Measurements from ENCODE around the gene SPATA6. TPM values are rescaled to one million over a fixed set of nuclear protein-coding genes. Genes with fewer than 3 reads are reported as not detected.

The SPATA6 gene
- total and polyA plus RNA-seq, 4 donors, result 1.1 to 5.5 (median 2.4) TPM

DNA sequence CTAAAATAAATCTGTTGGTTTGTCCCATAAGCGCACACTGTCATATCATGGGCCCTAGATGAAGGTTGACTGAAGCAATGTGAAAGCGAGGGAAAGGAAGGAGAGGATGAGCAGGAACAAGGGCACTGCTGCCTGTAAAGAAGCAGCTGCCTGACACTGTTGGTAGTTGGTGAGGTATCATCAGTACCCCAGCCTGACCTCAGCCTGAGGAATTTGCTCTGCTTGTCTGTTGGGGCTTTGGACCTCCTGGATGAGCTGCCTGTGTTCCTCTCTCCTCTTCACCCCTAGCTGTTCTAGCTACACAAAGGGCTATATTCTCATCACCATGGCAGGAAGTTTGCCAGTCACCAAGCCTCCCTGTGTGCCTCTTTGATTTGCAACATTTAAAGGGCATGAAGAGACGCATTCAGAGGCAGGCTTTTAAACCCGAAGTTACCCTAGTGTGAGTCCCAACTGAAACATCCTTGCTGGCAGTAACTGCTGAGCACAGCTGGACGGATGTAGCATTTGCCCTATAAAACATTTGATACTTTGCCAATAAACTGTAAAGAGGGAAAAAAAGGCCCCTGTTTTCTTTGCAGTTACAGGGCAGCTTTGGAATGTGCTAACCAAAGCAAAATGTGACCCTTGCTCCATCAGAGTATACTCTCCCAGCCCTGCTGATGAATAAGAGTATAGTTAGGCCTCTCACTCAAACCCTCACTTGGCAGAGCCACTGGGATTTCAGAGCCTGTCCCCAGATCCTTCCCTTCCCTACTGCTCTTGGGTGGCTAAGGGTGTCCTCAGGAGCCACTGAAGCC, 22.2 kb upstream of the SPATA6 start:
- H3K9me3 ChIP-seq (ENCODE audit: control insufficient read depth in 4 of 4, low read length in 3 of 4), result no peaks in the 10 kb centered on the region
- H3K4me3 ChIP-seq (ENCODE audit: low read depth in 1 of 3, low read length in 3 of 3), result no peak overlapping the region
- H3K4me1 ChIP-seq (ENCODE audit: control insufficient read depth in 4 of 4, insufficient read depth in 4 of 4, low read length in 3 of 4), result peaks cover 0 to 5% (median 1%) of the 10 kb centered on the region in 4 donors
- no peak for DNase-seq (ENCODE audit: low spot score)
- no peak overlapping the region for H3K9ac ChIP-seq (ENCODE audit: low read depth in 1 of 2, low read length in 2 of 2)
- H3K27me3 ChIP-seq (ENCODE audit: control insufficient read depth in 4 of 4, insufficient read depth in 4 of 4, low read length in 3 of 4), result no peaks in the 10 kb centered on the region
- TF ChIP-seq, protein P1, sequence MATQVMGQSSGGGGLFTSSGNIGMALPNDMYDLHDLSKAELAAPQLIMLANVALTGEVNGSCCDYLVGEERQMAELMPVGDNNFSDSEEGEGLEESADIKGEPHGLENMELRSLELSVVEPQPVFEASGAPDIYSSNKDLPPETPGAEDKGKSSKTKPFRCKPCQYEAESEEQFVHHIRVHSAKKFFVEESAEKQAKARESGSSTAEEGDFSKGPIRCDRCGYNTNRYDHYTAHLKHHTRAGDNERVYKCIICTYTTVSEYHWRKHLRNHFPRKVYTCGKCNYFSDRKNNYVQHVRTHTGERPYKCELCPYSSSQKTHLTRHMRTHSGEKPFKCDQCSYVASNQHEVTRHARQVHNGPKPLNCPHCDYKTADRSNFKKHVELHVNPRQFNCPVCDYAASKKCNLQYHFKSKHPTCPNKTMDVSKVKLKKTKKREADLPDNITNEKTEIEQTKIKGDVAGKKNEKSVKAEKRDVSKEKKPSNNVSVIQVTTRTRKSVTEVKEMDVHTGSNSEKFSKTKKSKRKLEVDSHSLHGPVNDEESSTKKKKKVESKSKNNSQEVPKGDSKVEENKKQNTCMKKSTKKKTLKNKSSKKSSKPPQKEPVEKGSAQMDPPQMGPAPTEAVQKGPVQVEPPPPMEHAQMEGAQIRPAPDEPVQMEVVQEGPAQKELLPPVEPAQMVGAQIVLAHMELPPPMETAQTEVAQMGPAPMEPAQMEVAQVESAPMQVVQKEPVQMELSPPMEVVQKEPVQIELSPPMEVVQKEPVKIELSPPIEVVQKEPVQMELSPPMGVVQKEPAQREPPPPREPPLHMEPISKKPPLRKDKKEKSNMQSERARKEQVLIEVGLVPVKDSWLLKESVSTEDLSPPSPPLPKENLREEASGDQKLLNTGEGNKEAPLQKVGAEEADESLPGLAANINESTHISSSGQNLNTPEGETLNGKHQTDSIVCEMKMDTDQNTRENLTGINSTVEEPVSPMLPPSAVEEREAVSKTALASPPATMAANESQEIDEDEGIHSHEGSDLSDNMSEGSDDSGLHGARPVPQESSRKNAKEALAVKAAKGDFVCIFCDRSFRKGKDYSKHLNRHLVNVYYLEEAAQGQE (IDR thresholded peaks at IDR 0.05), result no peak
- TF ChIP-seq HNF4A (conservative IDR thresholded peaks at IDR 0.05) (no peak), RXRA (IDR thresholded peaks at IDR 0.05) (no peak), SP1 (IDR thresholded peaks at IDR 0.05) (no peak), EGR1 (IDR thresholded peaks at IDR 0.05; ENCODE audit: low read depth in 2 of 2) (no peak), NR2F2 (IDR thresholded peaks at IDR 0.05) (no peak), TAF1 (conservative IDR thresholded peaks at IDR 0.05) (no peak), HNF4G (IDR thresholded peaks at IDR 0.05) (no peak), FOXA2 (IDR thresholded peaks at IDR 0.05) (no peak), FOXA1 (IDR thresholded peaks at IDR 0.05) (no peak), JUND (IDR thresholded peaks at IDR 0.05) (no peak), YY1 (IDR thresholded peaks at IDR 0.05) (no peak)
- TF ChIP-seq, protein P2, sequence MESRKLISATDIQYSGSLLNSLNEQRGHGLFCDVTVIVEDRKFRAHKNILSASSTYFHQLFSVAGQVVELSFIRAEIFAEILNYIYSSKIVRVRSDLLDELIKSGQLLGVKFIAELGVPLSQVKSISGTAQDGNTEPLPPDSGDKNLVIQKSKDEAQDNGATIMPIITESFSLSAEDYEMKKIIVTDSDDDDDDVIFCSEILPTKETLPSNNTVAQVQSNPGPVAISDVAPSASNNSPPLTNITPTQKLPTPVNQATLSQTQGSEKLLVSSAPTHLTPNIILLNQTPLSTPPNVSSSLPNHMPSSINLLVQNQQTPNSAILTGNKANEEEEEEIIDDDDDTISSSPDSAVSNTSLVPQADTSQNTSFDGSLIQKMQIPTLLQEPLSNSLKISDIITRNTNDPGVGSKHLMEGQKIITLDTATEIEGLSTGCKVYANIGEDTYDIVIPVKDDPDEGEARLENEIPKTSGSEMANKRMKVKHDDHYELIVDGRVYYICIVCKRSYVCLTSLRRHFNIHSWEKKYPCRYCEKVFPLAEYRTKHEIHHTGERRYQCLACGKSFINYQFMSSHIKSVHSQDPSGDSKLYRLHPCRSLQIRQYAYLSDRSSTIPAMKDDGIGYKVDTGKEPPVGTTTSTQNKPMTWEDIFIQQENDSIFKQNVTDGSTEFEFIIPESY (IDR thresholded peaks at IDR 0.05), result no peak
- TF ChIP-seq, protein P3, sequence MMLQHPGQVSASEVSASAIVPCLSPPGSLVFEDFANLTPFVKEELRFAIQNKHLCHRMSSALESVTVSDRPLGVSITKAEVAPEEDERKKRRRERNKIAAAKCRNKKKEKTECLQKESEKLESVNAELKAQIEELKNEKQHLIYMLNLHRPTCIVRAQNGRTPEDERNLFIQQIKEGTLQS (IDR thresholded peaks at IDR 0.05), result no peak
- no peaks in the 10 kb centered on the region for H3K36me3 ChIP-seq (ENCODE audit: control insufficient read depth in 4 of 4, insufficient read depth in 3 of 4, low read depth in 1 of 4, low read length in 3 of 4)
- 67% methylated on average over 5 of the region's 5 CpGs for WGBS
- H3K27ac ChIP-seq (ENCODE audit: low read depth in 1 of 2, low read length in 2 of 2), result peak overlapping the region in 1 of 2 donors; percentile 37

DNA sequence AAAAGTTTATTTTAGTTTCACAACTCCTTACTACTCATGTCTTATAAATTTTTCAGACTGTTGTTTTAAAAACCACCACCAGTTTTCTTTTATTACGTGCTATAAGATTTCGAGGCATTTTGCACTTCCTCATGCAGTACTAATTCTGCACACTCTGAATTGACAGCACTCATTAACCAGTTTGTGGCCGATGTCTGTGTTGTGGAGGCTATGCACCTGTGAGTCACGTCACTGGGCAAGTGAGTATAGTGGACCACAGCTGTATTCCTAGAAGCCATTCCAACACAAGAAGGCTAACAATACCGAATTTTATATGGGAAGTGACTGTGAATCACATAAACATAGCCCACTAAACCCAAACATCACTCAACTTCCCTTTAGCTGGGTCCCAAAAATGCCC, 21.0 kb upstream of the SPATA6 start:
- 70% methylated on average over 5 of the region's 5 CpGs for WGBS
- TF ChIP-seq, protein P1 (IDR thresholded peaks at IDR 0.05), result no peak
- TF ChIP-seq, protein P2 (IDR thresholded peaks at IDR 0.05), result no peak
- TF ChIP-seq, protein P4, sequence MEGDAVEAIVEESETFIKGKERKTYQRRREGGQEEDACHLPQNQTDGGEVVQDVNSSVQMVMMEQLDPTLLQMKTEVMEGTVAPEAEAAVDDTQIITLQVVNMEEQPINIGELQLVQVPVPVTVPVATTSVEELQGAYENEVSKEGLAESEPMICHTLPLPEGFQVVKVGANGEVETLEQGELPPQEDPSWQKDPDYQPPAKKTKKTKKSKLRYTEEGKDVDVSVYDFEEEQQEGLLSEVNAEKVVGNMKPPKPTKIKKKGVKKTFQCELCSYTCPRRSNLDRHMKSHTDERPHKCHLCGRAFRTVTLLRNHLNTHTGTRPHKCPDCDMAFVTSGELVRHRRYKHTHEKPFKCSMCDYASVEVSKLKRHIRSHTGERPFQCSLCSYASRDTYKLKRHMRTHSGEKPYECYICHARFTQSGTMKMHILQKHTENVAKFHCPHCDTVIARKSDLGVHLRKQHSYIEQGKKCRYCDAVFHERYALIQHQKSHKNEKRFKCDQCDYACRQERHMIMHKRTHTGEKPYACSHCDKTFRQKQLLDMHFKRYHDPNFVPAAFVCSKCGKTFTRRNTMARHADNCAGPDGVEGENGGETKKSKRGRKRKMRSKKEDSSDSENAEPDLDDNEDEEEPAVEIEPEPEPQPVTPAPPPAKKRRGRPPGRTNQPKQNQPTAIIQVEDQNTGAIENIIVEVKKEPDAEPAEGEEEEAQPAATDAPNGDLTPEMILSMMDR (IDR thresholded peaks at IDR 0.05; ENCODE audit: low read depth, low read length, missing input control), result no peak
- TF ChIP-seq, protein P5, sequence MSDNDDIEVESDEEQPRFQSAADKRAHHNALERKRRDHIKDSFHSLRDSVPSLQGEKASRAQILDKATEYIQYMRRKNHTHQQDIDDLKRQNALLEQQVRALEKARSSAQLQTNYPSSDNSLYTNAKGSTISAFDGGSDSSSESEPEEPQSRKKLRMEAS (IDR thresholded peaks at IDR 0.05), result no peak
- TF ChIP-seq YY1 (IDR thresholded peaks at IDR 0.05), result no peak
- TF ChIP-seq NR2F2 (IDR thresholded peaks at IDR 0.05), result no peak
- no peak for TF ChIP-seq HNF4G (IDR thresholded peaks at IDR 0.05)
- no peak for TF ChIP-seq TAF1 (conservative IDR thresholded peaks at IDR 0.05)
- TF ChIP-seq, protein P3 (IDR thresholded peaks at IDR 0.05), result no peak
- no peak for TF ChIP-seq RXRA (IDR thresholded peaks at IDR 0.05)
- no peak for TF ChIP-seq HNF4A (conservative IDR thresholded peaks at IDR 0.05)

More for the DNA sequence above, 21.0 kb upstream of the SPATA6 start:
- Histone ChIP-seq H3K4me3 (ENCODE audit: low read depth in 1 of 3, low read length in 3 of 3) (no peak overlapping the region), H3K27ac (ENCODE audit: low read depth in 1 of 2, low read length in 2 of 2) (no peak overlapping the region), H3K36me3 (ENCODE audit: control insufficient read depth in 4 of 4, insufficient read depth in 3 of 4, low read depth in 1 of 4, low read length in 3 of 4) (no peaks in the 10 kb centered on the region), H3K9me3 (ENCODE audit: control insufficient read depth in 4 of 4, low read length in 3 of 4) (no peaks in the 10 kb centered on the region), H3K27me3 (ENCODE audit: control insufficient read depth in 4 of 4, insufficient read depth in 4 of 4, low read length in 3 of 4) (no peaks in the 10 kb centered on the region), H3K4me1 (ENCODE audit: control insufficient read depth in 4 of 4, insufficient read depth in 4 of 4, low read length in 3 of 4) (peaks cover 0 to 3% (median 0%) of the 10 kb centered on the region in 4 donors), H3K9ac (ENCODE audit: low read depth in 1 of 2, low read length in 2 of 2) (no peak overlapping the region)
- DNase-seq (ENCODE audit: low spot score), result no peak

All from liver (tissue), 9 donors.